Measurements from ENCODE around the gene SPIN2B. TPM values are rescaled to one million over a fixed set of nuclear protein-coding genes. Genes with fewer than 3 reads are reported as not detected.

The SPIN2B gene
- total and polyA plus RNA-seq, 2 of the 4 experiments (the other 2 are of a cell fraction) = 3.0 to 9.3 TPM

DNA sequence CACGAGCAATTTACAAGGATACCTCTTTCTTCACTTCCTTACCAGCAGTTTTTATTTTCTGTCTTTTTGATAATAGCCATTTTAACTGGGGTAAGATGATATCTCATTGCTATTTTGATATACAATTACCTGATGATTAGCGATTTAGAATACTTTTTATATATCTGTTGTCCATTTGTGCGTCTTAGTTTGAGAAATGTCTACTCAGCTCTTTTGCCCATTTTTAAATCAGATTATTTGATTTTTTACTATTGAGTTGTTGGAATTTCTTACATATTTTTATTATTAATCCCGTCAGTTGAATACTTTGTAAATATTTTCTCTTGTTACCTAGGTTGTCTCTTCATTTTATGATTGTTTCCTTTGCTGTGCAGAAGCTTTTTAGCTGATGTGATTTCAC, 17.3 kb upstream of the SPIN2B start:
- Histone ChIP-seq H3K4ac (ENCODE audit: low read depth, low read length) (no peak overlapping the region), H4K20me1 (ENCODE audit: insufficient read depth, low read length) (no peaks in the 10 kb centered on the region), H3K18ac (ENCODE audit: low read depth, low read length) (no peak overlapping the region), H4K5ac (ENCODE audit: low read depth, low read length) (no peak overlapping the region), H3K4me2 (ENCODE audit: low read depth, low read length) (no peak overlapping the region), H3K27me3 (ENCODE audit: control insufficient read depth, insufficient read depth, low read length) (no peaks in the 10 kb centered on the region), H3K27ac (ENCODE audit: insufficient read depth, low read length) (no peak overlapping the region), H2BK120ac (ENCODE audit: low read depth, low read length) (no peak overlapping the region), H4K8ac (ENCODE audit: low read depth in 2 of 2, low read length in 2 of 2) (no peak overlapping the region), H4K91ac (ENCODE audit: insufficient read depth, low read depth, low read length) (no peak overlapping the region), H2AK9ac (replicated peaks; ENCODE audit: low read depth, low read length, poor library complexity) (no peak overlapping the region), H2BK5ac (ENCODE audit: low read depth, low read length, poor library complexity, severe bottlenecking) (no peak overlapping the region), H2AK5ac (ENCODE audit: low read depth, low read length) (no peak overlapping the region), H3K4me1 (ENCODE audit: control insufficient read depth, insufficient read depth, low read length) (no peaks in the 10 kb centered on the region), H3K56ac (ENCODE audit: extremely low read depth, insufficient read depth, low read length) (no peak overlapping the region), H3K9me3 (ENCODE audit: control insufficient read depth, insufficient read depth, low read length) (no peaks in the 10 kb centered on the region), H2BK20ac (ENCODE audit: low read depth, low read length) (no peak overlapping the region), H3K9me1 (ENCODE audit: insufficient read depth, low read length) (no peaks in the 10 kb centered on the region), H3K14ac (replicated peaks; ENCODE audit: low read depth, low read length) (no peak overlapping the region), H2BK15ac (ENCODE audit: low read depth, low read length) (no peak overlapping the region), H3K36me3 (ENCODE audit: control insufficient read depth, insufficient read depth, low read length) (no peaks in the 10 kb centered on the region), H2AFZ (replicated peaks; ENCODE audit: low read length, poor library complexity) (no peak overlapping the region), H3K9ac (ENCODE audit: low read depth, low read length) (no peak overlapping the region), H3K79me1 (ENCODE audit: low read depth in 1 of 2, low read length in 2 of 2) (no peaks in the 10 kb centered on the region), H3K23ac (ENCODE audit: low read depth, low read length) (no peak overlapping the region), H3K4me3 (ENCODE audit: insufficient read depth, low read depth, low read length) (no peak overlapping the region)
- TF ChIP-seq, protein P1, sequence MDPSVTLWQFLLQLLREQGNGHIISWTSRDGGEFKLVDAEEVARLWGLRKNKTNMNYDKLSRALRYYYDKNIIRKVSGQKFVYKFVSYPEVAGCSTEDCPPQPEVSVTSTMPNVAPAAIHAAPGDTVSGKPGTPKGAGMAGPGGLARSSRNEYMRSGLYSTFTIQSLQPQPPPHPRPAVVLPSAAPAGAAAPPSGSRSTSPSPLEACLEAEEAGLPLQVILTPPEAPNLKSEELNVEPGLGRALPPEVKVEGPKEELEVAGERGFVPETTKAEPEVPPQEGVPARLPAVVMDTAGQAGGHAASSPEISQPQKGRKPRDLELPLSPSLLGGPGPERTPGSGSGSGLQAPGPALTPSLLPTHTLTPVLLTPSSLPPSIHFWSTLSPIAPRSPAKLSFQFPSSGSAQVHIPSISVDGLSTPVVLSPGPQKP (IDR thresholded peaks at IDR 0.05; ENCODE audit: borderline replicate concordance, low read depth, low read length) = no peak
- TF ChIP-seq MAFK (IDR thresholded peaks at IDR 0.05; ENCODE audit: low read depth, low read length) = peak; percentile 90
- TF ChIP-seq RAD21 (IDR thresholded peaks at IDR 0.05; ENCODE audit: low read length) = no peak
- no peak for TF ChIP-seq BHLHE40 (IDR thresholded peaks at IDR 0.05; ENCODE audit: low read depth, low read length)
- WGBS, 2 experiments (ENCODE audit: extremely low coverage in 2 of 2, insufficient read length in 1 of 2) = no CpG with 5 or more reads among the region's 4 CpGs
- ChIA-PET CTCF (no interaction called here), POLR2A (ENCODE audit: unreplicated experiment) (no interaction called here)
- no TSS peak for BruUV-seq (replicated peaks)
- DNase-seq (no peak), ATAC-seq (ENCODE audit: low read depth) (no peak)
- dilution Hi-C loops (cut with HindIII; ENCODE audit: low sequenced_read_pairs, unreplicated experiment) = no loop called here
- in situ Hi-C loops (cut with MboI; ENCODE audit: low sequenced_read_pairs) = loop anchor here (25.0 kb wide), 1 partner anchor 774 kb away; the partner anchor contains the start of gene ZXDA
- intact Hi-C loops (cut with micrococcal nuclease) = no loop called here

Measured in IMR-90 (cell line).